ENCODE data around the gene KCNAB1.

- no peak for TF ChIP-seq CTCF (conservative IDR thresholded peaks at IDR 0.05 in 1 of 2, IDR thresholded peaks at IDR 0.05 in 1 of 2; ENCODE audit: extremely low read depth in 1 of 2, insufficient read depth in 1 of 2, low read depth in 1 of 2, low read length in 2 of 2)
- TF ChIP-seq EZH2 (IDR thresholded peaks at IDR 0.05; ENCODE audit: borderline replicate concordance, low read length) = no peak
Measured at GRCh38 chr3:156189927-156190326, 69.5 kb downstream of the KCNAB1 start.
